GM12878 (cell line): ENCODE data around the gene SCD5. TPM values are rescaled to one million over a fixed set of nuclear protein-coding genes. Genes with fewer than 3 reads are reported as not detected.
A peak's percentile ranks its signal among the peaks of the same experiment; 100 is the strongest.

Experiments used
- ATAC-seq: fragments of 200-7000 bp; cut with Tn5 transposase; 3 replicates; pipeline ENCODE4 v1.9.1; 2020; ENCODE audit warnings: mild to moderate bottlenecking, moderate library complexity
- BruUV-seq: library from RNA; stranded (reverse); fragments of 400-500 nt; replicated peaks from 2 replicates; lab custom pipeline; 2021; lab: Mats Ljungman, UMichigan
- CTCF ChIA-PET: fragments of 300-600 bp; sonication (Branson Sonifier 250); formaldehyde crosslinking; extraction: SDS; loops from one replicate; lab custom pipeline; 2021; ENCODE audit warnings: inconsistent platforms; lab: Yijun Ruan, JAX
- POLR2A ChIA-PET: fragments of 350-600 bp; formaldehyde crosslinking; extraction: SDS; loops from one replicate; lab custom pipeline; 2021; ENCODE audit warnings: inconsistent platforms; lab: Charles Lee
- RAD21 ChIA-PET: fragments of 300-600 bp; sonication (Branson Sonifier 250); formaldehyde crosslinking; loops from one replicate; lab custom pipeline; 2023; ENCODE audit warnings: antibody characterized with exemption; ENCODE audit not compliant: unreplicated experiment; lab: Charles Lee
- SMC1A ChIA-PET: fragments of 300-600 bp; sonication (Branson Sonifier 250); formaldehyde crosslinking; loops from one replicate; lab custom pipeline; 2023; ENCODE audit not compliant: unreplicated experiment, uncharacterized antibody; lab: Charles Lee
- DNase-seq: peaks from one replicate; pipeline ENCODE4 v3.0.0-alpha.2; 2011; ENCODE audit warnings: low read depth, low spot score
- FAIRE-seq: peaks from 3 replicates; lab custom pipeline; 2011; peaks lifted over from hg19 to GRCh38; lab: Jason Lieb, UNC
- H2AFZ ChIP-seq: 2 replicates; pipeline ENCODE4 v1.6.0; 2011; ENCODE audit warnings: low read depth, low read length, control low read depth; ENCODE audit not compliant: control insufficient read depth
- H3K27ac ChIP-seq: 2 replicates; pipeline ENCODE4 v1.5.1; 2011; ENCODE audit warnings: control low read depth; ENCODE audit not compliant: control insufficient read depth, insufficient read depth
- H3K27me3 ChIP-seq, 2 experiments: replicated peaks in 1 of 2; 2 replicates each; pipeline versions ENCODE4 v1.6.0 to v1.6.1; 2011; ENCODE audit warnings: low read length in 1 of 2; ENCODE audit not compliant: control insufficient read depth in 2 of 2, insufficient read depth in 2 of 2
- H3K36me3 ChIP-seq, 2 experiments: 2 replicates each; pipeline ENCODE4 v1.5.1; 2011; ENCODE audit warnings: low read length in 1 of 2; ENCODE audit not compliant: control insufficient read depth in 2 of 2, insufficient read depth in 2 of 2
- H3K4me1 ChIP-seq: 2 replicates; pipeline ENCODE4 v1.6.1; 2011; ENCODE audit warnings: mild to moderate bottlenecking, low read length, moderate library complexity, mixed read lengths; ENCODE audit not compliant: control insufficient read depth, insufficient read depth
- H3K4me2 ChIP-seq: 2 replicates; pipeline ENCODE4 v1.6.0; 2011; ENCODE audit warnings: control low read depth; ENCODE audit not compliant: control insufficient read depth, insufficient read depth
- H3K4me3 ChIP-seq: fragments of 200-600 bp; sonication (generic); 2 replicates; pipeline ENCODE4 v1.5.1; 2016
- H3K79me2 ChIP-seq: 2 replicates; pipeline ENCODE4 v1.6.0; 2011; ENCODE audit warnings: low read length; ENCODE audit not compliant: control insufficient read depth, insufficient read depth
- H3K9ac ChIP-seq: 2 replicates; pipeline ENCODE4 v1.8.0; 2011; ENCODE audit warnings: low read length, control low read depth, mixed read lengths; ENCODE audit not compliant: control insufficient read depth, insufficient read depth
- H3K9me3 ChIP-seq: replicated peaks from 3 replicates; pipeline ENCODE4 v1.5.1; 2011; ENCODE audit warnings: mild to moderate bottlenecking, low read length; ENCODE audit not compliant: control insufficient read depth, insufficient read depth
- H4K20me1 ChIP-seq: 2 replicates; pipeline ENCODE4 v1.6.0; 2011; ENCODE audit not compliant: control insufficient read depth, insufficient read depth
- ATF3 ChIP-seq: IDR thresholded peaks from 2 replicates; pipeline ENCODE4 v1.6.1; 2011; ENCODE audit warnings: low read depth, mild to moderate bottlenecking, low read length, moderate library complexity, borderline replicate concordance; ENCODE audit errors: extremely low read depth
- ATF7 ChIP-seq: fragments of 450-650 bp; IDR thresholded peaks from 2 replicates; pipeline ENCODE4 v1.6.1; 2016; ENCODE audit warnings: low read depth, mild to moderate bottlenecking
- HCFC1 ChIP-seq: fragments of 150-350 bp; IDR thresholded peaks from 2 replicates; pipeline ENCODE4 v1.6.1; 2014; ENCODE audit warnings: low read length
- NBN ChIP-seq: fragments of 450-650 bp; IDR thresholded peaks from 2 replicates; pipeline ENCODE4 v1.6.1; 2016
- NFXL1 ChIP-seq: fragments of 450-650 bp; IDR thresholded peaks from 2 replicates; pipeline ENCODE4 v1.6.1; 2017; ENCODE audit warnings: antibody characterized with exemption, mild to moderate bottlenecking, borderline replicate concordance
- NR2F1 ChIP-seq: fragments of 450-650 bp; conservative IDR thresholded peaks from 2 replicates; pipeline ENCODE4 v1.6.1; 2017; ENCODE audit warnings: mild to moderate bottlenecking
- POLR2AphosphoS5 ChIP-seq: IDR thresholded peaks from 2 replicates; pipeline ENCODE4 v1.6.1; 2011; ENCODE audit warnings: mild to moderate bottlenecking, low read length, inconsistent platforms
- SIN3A ChIP-seq: IDR thresholded peaks from 2 replicates; pipeline ENCODE4 v1.6.1; 2012; ENCODE audit warnings: low read depth, low read length, improper control_type of control experiment
- WRNIP1 ChIP-seq: IDR thresholded peaks from 2 replicates; pipeline ENCODE4 v1.6.1; 2011; ENCODE audit warnings: low read depth, low read length, improper control_type of control experiment, borderline replicate concordance
- ZNF217 ChIP-seq: fragments of 450-650 bp; IDR thresholded peaks from 2 replicates; pipeline ENCODE4 v1.6.1; 2017; ENCODE audit warnings: antibody characterized with exemption, mild to moderate bottlenecking
- WGBS: methylation state at CpG from one replicate; pipeline ENCODE4 v1.1.6; 2016; ENCODE audit warnings: low lambda C conversion rate; ENCODE audit not compliant: insufficient replicate concordance, insufficient coverage; ENCODE audit errors: missing lambda C conversion rate; 5-methylcytosine and 5-hydroxymethylcytosine counted together
- in situ Hi-C: fragments of 300-500 bp; cut with MboI; formaldehyde crosslinking; loops from 9 replicates; pipeline ENCODE4 v1.14.3; 2018; ENCODE audit warnings: mixed read lengths
- intact Hi-C: fragments of 100-400 bp; cut with micrococcal nuclease; formaldehyde crosslinking; loops from one replicate; pipeline ENCODE4 v1.14.2; 2022; ENCODE audit not compliant: unreplicated experiment
- polyA plus RNA-seq, 11 experiments: library from polyadenylated mRNA; depleted of rRNA in 4 of 11; unstranded in 6 of 11; stranded (reverse) in 5 of 11; fragments of >200 nt; fragmentation: Nextera tagmentation in 4 of 11; fragmentation: Illumina TruSeq in 1 of 11; extraction: Ambion mirVana in 4 of 11; extraction: Trizol in 1 of 11; gene quantifications; 1 replicate in 1 of 11; 2 replicates in 10 of 11; pipeline versions ENCODE4 v1.2.1 to v1.2.3, GENCODE V29; 2011 to 2016; ENCODE audit warnings: inconsistent platforms in 2 of 11, missing spikeins in 2 of 11, low read depth in 1 of 11
- total RNA-seq, 4 experiments: library from RNA; depleted of rRNA in 3 of 4; stranded (reverse); fragments of >200 nt in 3 of 4; fragmentation: Illumina TruSeq in 1 of 4; extraction: Trizol in 1 of 4; gene quantifications; 2 replicates each; pipeline versions ENCODE4 v1.2.1 to v1.2.3, GENCODE V29; 2013 to 2021

The SCD5 gene
- total and polyA plus RNA-seq, 10 of the 15 experiments (the other 5 are each of a cell fraction or from before 2014, with no cell fraction given): 2.4 to 15.0 (median 4.2) TPM

- H3K79me2 ChIP-seq: no peaks in the 10 kb centered on the region
- POLR2A ChIA-PET: no interaction called here
- RAD21 ChIA-PET: no interaction called here
- H3K27ac ChIP-seq: no peak overlapping the region
- DNase-seq (no peak), FAIRE-seq (no peak), ATAC-seq (no peak)
- no peaks in the 10 kb centered on the region for H3K27me3 ChIP-seq
- peaks cover 10% of the 10 kb centered on the region for H3K4me1 ChIP-seq
- no peaks in the 10 kb centered on the region for H4K20me1 ChIP-seq
- in situ Hi-C loops: no loop called here
- BruUV-seq: no TSS peak
- intact Hi-C loops: no loop called here
- H3K9me3 ChIP-seq: no peaks in the 10 kb centered on the region
- CTCF ChIA-PET: interaction anchor here (1.4 kb wide), 1 partner anchor 15 kb away, joined by 4 read pairs; no protein-coding TSS in a partner anchor
- SMC1A ChIA-PET: no interaction called here
- no peak overlapping the region for H3K9ac ChIP-seq
- WGBS: 25% methylated on average over 8 of the region's 8 CpGs
- H3K4me3 ChIP-seq: no peak overlapping the region
- H2AFZ ChIP-seq: no peak overlapping the region
- no peak for TF ChIP-seq POLR2AphosphoS5
- TF ChIP-seq NR2F1: no peak
- no peak for TF ChIP-seq ATF7
- no peak for TF ChIP-seq HCFC1
- TF ChIP-seq ZNF217: no peak
- no peak for TF ChIP-seq NFXL1
- TF ChIP-seq SIN3A: no peak
- TF ChIP-seq NBN: no peak
- TF ChIP-seq ATF3: no peak
- TF ChIP-seq WRNIP1: no peak
- H3K4me2 ChIP-seq: peak overlapping the region; percentile 4
- H3K36me3 ChIP-seq: no peaks in the 10 kb centered on the region
Measured at GRCh38 chr4:82753725-82754410, 44.7 kb downstream of the SCD5 start.
